ENCODE measurements around the gene OR4D9.
A peak's percentile ranks its signal among the peaks of the same experiment; 100 is the strongest.
"Not testable (repeated sequence)": the region's sequence is repeated elsewhere in the genome, so short reads cannot be mapped to it uniquely, and the experiment has no call there.

OR4D9 gene

DNA sequence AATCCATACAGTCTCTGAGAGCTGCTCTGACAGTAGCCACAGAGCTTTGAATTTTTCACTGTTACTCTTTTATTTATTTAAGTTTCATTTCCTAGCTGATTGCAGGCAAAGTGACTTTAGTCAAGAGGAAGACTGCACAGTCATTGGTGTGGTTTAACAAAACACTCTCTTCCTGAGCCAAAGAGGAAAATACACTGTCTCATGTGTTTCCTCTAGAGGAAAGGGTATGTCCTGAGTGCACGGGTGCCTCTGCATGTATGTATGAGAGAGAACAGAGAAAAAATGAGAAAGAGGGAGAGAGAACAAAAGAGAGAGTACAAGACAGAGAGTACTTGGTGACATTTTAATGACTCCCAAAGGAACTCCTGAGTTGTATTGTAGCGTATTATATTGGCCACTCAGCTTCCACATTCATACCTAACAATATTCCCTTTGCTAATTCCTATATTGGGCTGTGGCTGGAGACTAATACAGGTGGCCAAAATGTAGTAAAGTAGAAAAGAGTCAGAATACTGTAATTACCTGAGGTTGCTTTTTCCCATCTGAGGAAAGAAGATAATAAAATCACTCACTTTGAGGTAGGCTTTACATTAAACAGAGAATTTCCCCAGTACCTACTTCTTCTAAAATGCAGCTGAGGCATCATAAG lies at the start of gene OR4D9:
Gene OR4D9 (plus strand): TSS at position 599 of the 649 bp plus-strand sequence. CDS start 3,374 bp downstream, outside the sequence.
- peak; percentile 14 for DNase-seq (ENCODE audit: low spot score)

DNA sequence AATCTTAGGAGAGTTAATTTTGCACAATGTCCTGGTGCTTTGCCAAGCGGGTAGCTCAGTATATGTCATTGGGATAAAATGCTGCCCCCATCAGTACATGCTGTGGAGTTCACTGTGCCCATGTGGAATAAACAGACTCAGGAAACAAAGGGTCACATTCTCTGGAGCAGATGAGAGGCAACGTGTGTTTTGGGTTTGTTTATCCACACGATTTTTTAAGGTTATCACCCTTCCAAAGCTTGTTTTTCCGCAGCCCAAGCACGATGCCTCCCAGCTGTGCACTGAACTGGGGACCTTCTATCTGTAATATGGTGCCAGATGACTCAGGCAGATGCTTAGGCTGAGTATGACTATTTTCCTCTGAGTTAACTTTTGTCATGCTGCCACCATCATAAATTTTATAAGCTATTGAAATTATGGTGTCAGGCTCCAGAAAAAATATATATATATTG lies 48.1 kb upstream of the OR4D9 start:
- no peak for DNase-seq (ENCODE audit: low spot score)

DNA sequence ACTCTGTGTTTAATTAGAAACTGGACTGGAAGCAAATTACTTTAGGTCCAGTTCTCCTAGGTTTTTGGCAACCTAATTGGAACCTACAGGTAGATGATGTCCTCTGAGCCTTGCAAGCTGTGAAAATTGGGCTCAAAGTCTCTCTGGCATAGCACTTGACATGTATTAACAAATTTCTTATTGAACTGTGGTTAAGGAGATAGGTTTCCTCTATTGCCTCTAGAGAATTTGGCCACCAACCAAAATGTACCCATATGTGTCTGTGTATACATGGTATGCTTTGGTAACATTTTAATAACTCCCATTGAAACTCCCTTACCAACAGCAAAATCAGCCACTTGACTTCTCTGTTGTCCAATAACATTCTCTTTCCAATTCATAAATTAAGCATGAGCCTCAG lies 38.3 kb upstream of the OR4D9 start, which contains the start of gene OR4D10:
Gene OR4D10 (plus strand): TSS at position 301 of the 400 bp plus-strand sequence. CDS start 4,115 bp downstream, outside the sequence.
- DNase-seq (ENCODE audit: low spot score): no peak

DNA sequence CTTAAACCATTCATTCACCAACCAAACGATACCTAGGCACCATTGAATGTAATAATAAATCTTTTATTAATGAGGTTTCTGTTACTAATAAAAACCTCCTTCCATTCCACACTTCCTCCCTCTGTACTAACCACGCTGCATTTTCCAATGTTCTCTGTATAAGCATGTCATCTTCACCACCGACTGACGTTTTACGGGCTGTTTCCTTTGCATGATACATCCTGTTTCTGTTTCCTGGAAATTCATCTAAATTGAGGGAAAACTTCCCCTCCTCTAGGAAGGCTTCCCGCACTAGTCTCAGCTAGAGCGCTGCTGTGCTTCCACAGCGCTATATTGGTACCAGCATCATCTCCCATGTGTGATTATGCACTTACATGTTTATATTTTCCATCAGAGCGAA lies 36.2 kb upstream of the OR4D9 start:
- no peak for DNase-seq (ENCODE audit: low spot score)

DNA sequence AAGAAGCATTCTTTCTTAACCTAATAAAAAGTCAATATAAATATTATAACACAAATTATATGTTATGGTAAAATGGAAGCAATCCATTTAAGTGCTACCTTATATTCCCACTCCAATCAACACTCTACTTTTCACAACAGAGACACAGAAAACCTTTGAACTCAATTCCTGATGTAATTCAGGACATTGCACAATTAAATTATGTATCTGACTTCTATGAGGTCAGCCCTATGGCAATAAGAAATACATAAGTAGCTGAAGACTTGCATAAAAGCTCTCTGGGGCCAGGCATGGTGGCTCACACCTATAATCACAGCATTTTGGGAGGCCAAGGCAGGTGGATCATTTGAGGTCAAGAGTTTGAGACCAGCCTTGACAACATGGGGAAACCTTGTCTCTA lies 31.4 kb upstream of the OR4D9 start:
- no peak for DNase-seq (ENCODE audit: low spot score)

DNA sequence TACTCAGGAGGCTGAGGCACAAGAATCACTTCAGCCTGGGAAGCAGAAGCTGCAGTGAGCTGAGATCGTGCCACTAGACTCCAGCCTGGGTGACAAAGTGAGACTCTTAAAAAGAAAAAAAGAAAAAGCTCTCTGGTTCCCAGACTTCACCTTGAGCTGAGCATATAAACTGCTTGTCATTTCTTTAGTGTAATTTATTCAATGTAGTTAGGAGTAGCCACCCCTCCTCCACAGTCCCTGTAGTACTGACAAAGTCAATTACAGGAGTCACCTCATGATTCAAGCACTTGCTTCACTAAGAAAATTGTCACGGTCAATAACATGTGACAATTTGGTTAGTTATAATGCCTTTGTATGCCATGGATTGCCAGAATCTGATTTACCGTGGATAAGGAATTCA lies 31.0 kb upstream of the OR4D9 start:
- no peak for DNase-seq (ENCODE audit: low spot score)

DNA sequence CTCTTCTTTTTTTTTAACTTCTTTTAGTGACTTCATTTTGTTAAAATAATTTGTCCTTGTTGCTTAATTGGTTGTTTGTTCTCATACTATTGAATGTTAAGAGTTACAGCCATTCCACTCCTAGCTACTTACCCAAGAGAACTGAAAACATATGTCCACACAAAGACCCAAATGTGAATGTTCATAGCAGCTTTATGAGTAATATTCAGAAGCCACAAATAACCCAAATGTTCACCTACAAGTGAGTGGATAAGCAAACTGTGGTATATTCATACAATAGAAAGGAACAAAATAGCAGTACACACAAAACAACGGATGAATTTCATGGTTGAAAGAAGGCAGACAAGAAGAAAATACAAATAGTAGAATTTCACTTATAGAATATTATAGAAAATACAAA lies 9.4 kb upstream of the OR4D9 start:
- peak; percentile 6 for DNase-seq (ENCODE audit: low spot score)

DNA sequence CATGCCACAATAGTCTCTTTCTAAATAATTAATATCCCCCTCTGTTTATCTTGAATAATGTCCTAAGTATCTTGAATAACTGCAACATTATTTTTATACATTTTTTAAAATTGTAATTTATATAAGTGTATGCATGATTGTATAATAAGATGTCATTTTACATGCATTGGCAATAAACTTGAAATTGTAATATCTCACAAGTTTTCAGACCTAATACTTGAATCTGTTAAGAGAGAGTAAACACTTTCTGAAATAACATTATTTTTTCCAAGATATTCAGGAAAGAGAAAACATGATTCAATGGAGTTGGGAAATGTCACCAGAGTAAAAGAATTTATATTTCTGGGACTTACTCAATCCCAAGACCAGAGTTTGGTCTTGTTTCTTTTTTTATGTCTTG lies 8.1 kb upstream of the OR4D9 start, which contains the start of gene OR4D11:
Gene OR4D11 (plus strand): TSS at position 301 of the 400 bp plus-strand sequence. CDS start 0 bp downstream, at position 301.
- DNase-seq (ENCODE audit: low spot score): no peak

DNA sequence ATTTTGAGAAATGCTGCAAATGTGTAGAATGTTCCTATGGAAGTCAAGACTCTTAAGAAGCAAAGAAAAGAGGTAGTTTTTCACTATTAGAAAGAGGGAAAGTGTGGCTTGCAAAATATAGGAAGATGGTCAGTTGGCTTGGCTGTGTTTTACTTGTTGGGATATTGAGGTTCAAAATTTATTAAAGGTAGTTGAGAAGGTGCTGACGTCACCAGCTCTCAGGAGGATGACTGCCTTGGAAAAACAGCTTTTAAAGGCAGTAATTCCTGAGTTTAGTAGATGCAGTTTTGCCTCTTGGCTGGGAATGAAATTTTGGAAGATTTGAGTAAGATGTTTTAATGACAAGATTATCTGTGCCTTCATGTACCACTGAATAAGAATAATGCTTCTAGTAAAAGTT lies 336 bp downstream of the OR4D9 start:
- no peak for DNase-seq (ENCODE audit: low spot score)

DNA sequence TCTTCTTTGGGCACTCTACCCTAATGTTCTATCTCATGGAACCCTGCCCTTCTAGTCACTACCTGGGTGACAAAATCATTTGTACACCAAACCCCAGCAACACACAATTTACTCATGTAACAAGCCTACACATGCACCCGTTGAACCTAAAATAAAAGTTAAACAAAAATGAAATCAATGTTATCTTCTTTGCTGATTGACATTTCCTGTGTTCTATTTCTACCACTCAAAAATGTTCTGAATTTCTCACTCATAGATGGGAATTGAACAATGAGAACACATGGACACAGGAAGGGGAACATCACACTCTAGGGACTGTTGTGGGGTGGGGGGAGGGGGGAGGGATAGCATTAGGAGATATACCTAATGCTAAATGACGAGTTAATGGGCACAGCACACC lies 8.8 kb downstream of the OR4D9 start:
- not testable (repeated sequence) for DNase-seq (ENCODE audit: low spot score)

DNA sequence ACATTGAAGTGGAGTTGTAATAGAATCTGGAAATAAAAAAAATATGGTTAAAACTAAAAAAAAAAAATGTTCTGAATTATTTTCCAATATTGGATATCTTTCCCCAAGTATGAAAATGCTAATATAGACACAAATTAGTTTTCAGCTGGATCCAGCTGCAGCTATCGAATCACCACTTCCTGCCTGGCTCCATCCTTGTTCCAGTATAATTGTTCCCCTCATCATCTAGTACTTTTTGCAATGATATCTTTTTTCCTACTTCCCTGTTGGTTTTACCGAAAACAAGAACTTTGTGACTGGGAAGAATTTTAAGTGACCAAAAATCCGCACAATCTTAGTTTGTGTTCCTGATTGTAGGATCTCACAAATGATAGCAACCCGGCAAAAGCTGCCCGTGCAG lies 9.4 kb downstream of the OR4D9 start:
- no peak for DNase-seq (ENCODE audit: low spot score)

DNA sequence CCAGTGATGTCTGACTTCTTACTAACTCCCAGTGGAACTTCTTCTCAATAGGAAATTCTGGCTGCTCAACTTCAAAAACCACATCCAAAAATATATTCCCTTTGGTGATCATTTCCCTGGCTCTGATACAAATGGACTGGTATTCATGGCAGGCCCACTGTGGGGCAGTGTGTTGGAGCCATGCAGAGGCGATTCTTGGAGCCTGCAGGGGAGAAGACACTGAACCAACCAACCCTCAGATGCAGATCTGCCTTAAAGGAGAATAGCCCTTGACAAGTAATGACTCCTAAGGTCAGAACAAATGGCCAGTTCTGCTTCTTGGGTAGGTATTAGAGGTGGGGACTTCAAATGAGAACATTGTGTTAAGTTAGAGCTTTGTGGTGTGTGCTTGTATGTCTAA lies 12.2 kb downstream of the OR4D9 start:
- no peak for DNase-seq (ENCODE audit: low spot score)

DNA sequence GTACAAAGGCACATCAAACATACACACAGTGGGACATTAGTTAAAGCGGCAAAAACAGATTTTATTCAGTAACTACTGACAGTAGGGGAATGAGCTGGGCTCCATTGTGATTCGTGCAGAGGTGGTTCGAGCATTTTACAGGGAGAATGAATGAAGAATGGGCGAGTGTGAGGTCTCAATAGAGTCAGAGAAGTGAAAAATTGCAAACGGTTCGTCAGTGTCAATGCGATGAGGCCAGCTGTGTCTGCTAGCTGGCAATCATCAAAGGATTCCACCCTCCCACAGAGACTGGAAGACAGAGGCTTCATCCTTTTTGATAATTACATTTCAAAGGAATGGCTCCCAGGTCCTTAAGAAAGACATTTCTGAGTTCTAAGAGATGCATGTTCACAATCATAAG lies 17.4 kb downstream of the OR4D9 start:
- DNase-seq (ENCODE audit: low spot score): no peak

DNA sequence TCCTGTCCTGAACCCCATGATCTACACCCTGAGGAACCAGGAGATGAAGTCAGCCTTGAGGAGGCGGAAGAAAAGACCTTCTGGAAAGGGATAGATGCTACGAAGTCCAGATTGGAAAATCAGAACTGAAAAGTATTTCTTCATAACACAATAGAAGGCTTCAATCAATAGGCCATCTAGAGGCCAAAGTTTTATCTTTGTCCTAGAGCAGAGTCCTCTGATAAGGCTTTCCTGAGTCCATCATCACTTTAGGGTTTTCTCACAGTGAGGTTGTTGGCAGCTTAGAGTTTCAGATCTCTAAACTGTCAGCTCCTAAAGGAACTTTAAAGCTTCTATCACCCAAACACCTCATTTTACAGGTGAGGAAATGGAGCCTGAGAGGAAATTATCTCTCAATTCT lies 21.3 kb downstream of the OR4D9 start:
- DNase-seq (ENCODE audit: low spot score): no peak

DNA sequence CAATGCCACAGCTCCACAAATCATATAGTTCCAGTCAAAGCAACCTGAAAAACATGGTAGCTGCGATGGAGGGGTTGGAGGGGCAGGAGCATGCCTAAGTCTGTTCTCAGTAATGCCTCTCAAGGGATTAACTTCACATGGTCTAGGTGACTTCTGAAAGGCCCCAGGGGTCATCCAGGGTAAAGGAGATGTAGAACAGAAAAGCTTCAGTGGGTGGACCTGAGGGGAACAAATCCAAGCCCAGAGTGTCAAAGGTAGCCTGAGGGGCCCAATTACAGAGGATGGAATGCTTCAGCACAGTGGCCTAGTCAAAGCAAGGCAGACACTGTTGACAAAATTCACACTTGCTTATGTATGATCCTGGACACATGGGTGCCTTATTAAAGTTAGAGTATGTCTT lies 23.3 kb downstream of the OR4D9 start:
- DNase-seq (ENCODE audit: low spot score): no peak

DNA sequence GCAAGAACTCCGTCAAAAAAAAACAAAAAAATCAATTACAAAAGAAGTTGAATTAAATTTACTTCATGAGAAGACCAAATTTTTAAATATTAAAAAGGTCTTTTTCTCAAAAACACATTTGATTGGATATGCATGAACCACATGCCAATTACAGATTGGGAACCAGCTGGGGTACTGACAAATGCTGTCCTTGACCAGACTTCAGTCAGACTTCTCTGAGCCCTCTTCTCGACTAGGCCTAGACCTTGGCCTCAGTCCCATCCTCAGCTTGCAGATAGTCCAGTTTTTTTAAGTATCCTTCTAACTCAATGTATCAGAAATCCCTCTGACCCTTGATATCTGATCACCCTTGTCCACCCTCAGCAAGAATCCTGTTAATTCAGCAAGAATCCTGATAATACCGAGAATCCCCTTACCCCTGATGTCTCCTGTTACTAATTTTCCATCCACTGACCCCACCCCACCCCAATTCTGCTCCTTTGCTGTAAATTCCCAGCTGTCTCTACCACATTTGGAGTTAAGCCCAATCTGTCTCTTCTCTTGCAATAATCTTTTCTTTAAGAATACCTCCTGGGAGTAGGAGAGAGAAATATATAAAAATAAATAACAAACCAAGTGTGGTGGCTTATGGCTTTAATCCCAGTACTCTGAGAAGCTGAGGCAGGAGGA lies 30.9 kb downstream of the OR4D9 start:
- no peak for DNase-seq (ENCODE audit: low spot score)

DNA sequence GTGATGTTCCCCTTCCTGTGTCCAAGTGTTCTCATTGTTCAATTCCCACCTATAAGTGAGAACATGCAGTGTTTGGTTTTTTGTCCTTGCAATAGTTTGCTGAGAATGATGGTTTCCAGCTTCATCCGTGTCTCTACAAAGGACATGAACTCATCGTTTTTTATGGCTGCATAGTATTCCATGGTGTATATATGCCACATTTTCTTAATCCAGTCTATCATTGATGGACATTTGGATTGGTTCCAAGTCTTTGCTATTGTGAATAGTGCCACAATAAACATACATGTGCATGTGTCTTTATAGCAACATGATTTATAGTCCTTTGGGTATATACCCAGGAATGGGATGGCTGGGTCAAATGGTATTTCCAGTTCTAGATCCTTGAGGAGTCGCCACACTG lies 32.4 kb downstream of the OR4D9 start:
- not testable (repeated sequence) for DNase-seq (ENCODE audit: low spot score)

DNA sequence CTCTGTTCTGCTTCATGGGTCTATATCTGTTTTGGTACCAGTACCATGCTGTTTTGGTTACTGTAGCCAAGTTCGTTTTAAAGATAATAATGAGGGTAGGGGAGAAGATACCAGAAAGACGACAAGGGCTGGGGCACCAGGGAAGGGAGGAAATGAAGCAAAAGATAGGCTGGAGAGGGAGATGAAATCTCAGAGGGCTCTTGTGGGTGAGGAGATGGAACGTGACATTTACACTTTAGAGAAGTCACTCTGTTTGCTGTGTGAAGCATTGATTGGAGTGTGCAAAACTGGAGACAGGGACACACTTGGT lies 33.5 kb downstream of the OR4D9 start:
- DNase-seq (ENCODE audit: low spot score): no peak

DNA sequence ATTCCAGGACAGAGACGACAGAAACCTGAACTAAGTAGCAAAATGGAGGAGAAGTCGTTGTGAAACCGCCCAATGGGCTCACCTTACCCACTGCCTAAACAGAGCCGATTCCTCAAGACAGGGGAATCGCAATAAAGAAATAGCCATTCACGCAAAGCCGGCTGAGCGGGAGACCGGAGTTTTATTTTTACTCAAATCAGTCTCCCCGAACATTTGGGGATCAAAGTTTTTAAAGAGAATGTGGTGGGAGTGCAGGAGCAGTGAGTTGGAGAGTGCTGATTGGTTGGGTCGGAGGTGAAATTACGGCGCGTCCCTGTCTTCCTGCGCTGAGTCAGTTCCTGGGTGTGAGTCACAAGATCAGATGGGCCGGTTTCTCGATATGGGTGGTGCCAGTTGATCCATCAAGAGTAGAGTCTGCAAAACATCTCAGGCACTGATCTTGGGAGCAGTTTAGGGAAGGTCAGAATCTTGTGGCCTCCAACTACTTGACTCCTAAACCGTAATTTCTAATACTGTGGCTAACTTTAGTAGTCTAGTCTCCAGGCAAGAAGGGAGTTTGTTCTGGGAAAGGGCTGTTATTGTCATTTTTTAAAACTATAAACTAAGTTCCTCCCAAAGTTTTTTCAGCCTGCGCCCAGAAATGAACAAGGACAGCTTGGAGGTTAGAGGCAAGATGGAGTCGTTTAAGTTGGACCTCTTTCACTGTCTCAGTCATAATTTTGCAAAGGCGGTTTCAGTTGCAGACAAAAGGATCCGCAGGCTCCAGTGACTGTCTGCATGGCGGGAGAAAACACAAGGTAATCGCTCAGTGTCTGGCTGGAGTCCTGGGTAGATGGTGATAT lies 34.1 kb downstream of the OR4D9 start:
- DNase-seq (ENCODE audit: low spot score): peak; percentile 34

DNA sequence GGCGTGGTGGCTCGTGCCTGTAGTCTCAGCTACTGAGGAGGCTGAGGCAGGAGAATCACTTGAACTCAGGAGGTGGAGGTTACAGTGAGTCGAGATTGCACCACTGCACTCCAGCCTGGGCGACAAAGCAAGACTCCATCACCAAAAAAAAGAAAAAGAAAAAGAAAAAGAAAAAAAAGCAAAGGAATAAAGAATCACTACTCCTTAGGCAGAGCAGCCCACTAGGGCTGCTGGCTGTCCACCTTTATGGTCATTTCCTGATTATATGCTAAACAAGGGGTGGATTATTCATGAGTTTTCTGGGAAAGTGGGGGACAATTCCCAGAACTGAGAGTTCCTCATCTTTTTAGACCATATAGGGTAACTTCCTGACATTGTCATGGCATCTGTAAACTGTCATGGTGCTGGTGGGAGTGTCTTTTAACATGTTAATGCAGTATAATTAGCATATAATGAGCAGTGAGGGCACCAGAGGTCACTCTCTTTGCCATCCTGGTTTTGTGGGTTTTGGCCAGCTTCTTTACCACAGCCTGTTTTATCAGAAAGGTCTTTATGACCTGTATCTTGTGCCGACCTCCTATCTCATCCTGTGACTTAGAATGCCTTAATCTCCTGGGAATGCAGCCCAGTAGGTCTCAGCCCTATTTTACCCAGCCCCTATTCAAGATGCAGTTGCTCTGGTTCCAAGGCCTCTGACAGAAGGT lies 36.4 kb downstream of the OR4D9 start:
- not testable (repeated sequence) for DNase-seq (ENCODE audit: low spot score)

DNA sequence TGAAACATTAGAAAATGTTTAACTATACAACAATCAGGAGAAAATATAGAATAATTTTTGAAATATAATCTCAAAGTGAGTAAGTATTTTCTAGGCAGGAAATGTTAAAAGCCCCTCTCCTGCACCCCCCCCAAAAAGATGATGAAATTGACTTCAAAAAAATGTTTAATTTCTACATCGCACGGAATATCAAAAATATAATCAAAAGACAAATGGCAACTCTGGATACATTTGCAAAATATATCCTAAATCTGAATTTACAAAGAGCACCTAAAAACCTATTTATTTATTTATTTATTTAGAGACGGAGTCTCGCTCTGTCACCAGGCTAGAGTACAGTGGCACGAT lies 36.9 kb downstream of the OR4D9 start:
- DNase-seq (ENCODE audit: low spot score): no peak

DNA sequence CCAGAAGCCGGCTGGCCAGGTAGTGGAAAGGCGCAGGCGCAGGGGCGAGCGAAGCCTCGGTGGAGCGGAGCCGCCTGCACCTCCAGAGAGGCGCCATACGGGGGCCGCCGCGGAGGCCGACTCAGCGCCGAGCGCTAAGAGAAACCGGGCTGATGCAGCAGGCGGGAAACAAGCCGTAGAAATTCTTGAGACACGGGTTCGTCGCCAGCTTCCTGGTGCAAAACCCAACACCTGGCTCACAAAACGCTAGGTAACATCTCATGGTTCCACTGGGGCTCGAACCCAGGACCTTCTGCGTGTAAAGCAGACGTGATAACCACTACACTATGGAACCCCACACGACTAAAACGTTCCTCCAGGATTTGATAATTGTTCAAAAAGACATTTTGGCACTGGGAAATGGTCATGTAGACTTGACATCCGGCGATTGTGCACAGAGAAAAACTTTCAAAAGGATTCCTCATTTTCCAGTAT lies 39.1 kb downstream of the OR4D9 start:
- peak; percentile 97 for DNase-seq (ENCODE audit: low spot score)
